Stimulated activated CD4-positive, alpha-beta T cell treated with anti-CD3 and anti-CD28 coated beads, TNF-alpha, amount 100 ng/mL, for 48 hours (primary cell): ENCODE measurements around the gene SERTM2.
"Not testable (repeated sequence)": the region's sequence is repeated elsewhere in the genome, so short reads cannot be mapped to it uniquely, and the experiment has no call there.

Experiments used
- DNase-seq, 3 donors: peaks; one replicate each; pipeline ENCODE4 v3.0.0-alpha.2; 2020; ENCODE audit warnings: low read depth in 3 of 3

SERTM2 gene

GRCh38 chrX:111511477-111511876 lies at the start of gene SERTM2:
Gene SERTM2 (plus strand): TSS chrX:111511645. CDS start chrX:111518858, 7,213 bp downstream.
- DNase-seq = no peak

- no peak for DNase-seq
Measured at GRCh38 chrX:111465669-111466068, 45.8 kb upstream of the SERTM2 start.

GRCh38 chrX:111467896-111468295 lies 43.5 kb upstream of the SERTM2 start:
- no peak for DNase-seq

- no peak for DNase-seq
Measured at GRCh38 chrX:111470681-111471403, 40.6 kb upstream of the SERTM2 start.

GRCh38 chrX:111481896-111482295 lies 29.5 kb upstream of the SERTM2 start:
- DNase-seq = no peak

GRCh38 chrX:111483135-111483534 lies 28.3 kb upstream of the SERTM2 start:
- DNase-seq = no peak

GRCh38 chrX:111483881-111484280 lies 27.6 kb upstream of the SERTM2 start:
- no peak for DNase-seq

GRCh38 chrX:111490688-111491087 lies 20.8 kb upstream of the SERTM2 start:
- DNase-seq = no peak

- no peak for DNase-seq
Measured at GRCh38 chrX:111492085-111492484, 19.4 kb upstream of the SERTM2 start.

- DNase-seq = no peak
Measured at GRCh38 chrX:111498538-111499103, 12.8 kb upstream of the SERTM2 start.

GRCh38 chrX:111503485-111503993 lies 7.9 kb upstream of the SERTM2 start:
- DNase-seq = no peak

GRCh38 chrX:111504941-111505340 lies 6.5 kb upstream of the SERTM2 start:
- DNase-seq = no peak

GRCh38 chrX:111505783-111506182 lies 5.7 kb upstream of the SERTM2 start:
- no peak for DNase-seq

- no peak for DNase-seq
Measured at GRCh38 chrX:111506826-111507225, 4.6 kb upstream of the SERTM2 start.

GRCh38 chrX:111507933-111508332 lies 3.5 kb upstream of the SERTM2 start:
- no peak for DNase-seq

GRCh38 chrX:111515298-111515697 lies 3.9 kb downstream of the SERTM2 start:
- no peak for DNase-seq

- no peak for DNase-seq
Measured at GRCh38 chrX:111518667-111519066, 7.2 kb downstream of the SERTM2 start.

- no peak for DNase-seq
Measured at GRCh38 chrX:111519215-111519614, 7.8 kb downstream of the SERTM2 start.

GRCh38 chrX:111520506-111520905 lies 9.1 kb downstream of the SERTM2 start:
- DNase-seq = no peak

- no peak for DNase-seq
Measured at GRCh38 chrX:111521169-111521568, 9.7 kb downstream of the SERTM2 start.

GRCh38 chrX:111543212-111543741 lies 31.8 kb downstream of the SERTM2 start:
- no peak for DNase-seq

GRCh38 chrX:111549235-111549634 lies 37.8 kb downstream of the SERTM2 start:
- DNase-seq = not testable (repeated sequence)

GRCh38 chrX:111555406-111555958 lies 44.0 kb downstream of the SERTM2 start:
- DNase-seq = no peak
